NOMO-1 treated with dmso at 0.1 percent for 144 hours (cell line): ENCODE measurements around the gene MST1R.
"Not testable (repeated sequence)": the region's sequence is repeated elsewhere in the genome, so short reads cannot be mapped to it uniquely, and the experiment has no call there.

Experiments used
- DNase-seq: peaks from one replicate; lab custom pipeline; 2025; ENCODE audit not compliant: unreplicated experiment; lab: John Stamatoyannopoulos, UW

The MST1R gene

DNA sequence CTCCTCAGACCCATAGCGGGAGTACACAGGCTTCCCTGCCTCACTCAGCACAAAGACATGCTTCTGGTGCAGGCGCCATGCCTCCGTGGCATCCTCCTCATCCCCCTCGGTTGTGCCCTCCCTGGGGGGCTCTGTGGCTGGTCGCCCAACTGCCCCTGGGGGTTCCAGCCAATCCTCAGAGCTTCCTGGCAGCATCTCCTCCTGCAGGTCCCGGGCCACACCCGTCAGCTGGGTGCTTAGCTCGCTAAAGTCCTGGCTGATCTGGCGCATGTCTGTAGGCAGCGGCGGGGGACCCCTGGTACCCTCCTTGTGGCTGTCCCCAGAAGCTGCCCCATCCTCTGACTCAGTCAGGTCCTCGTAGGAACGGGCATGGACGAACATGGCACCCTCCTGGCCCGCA lies 7.9 kb upstream of the MST1R start:
- no peak for DNase-seq

DNA sequence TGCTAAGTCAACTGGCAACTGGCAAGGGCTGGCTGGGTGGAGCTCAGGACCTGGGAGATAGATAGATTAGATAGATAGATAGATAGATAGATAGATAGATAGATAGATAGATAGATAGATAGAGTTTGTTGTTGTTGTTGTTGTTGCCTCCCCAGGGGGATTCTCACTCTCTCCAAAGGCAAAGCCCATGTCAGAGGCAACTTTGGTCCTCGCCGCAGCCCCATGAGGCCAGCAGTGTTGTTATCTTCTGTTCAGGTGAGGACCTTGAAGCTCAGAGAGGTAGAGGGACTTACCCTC lies 7.4 kb upstream of the MST1R start:
- DNase-seq: no peak

DNA sequence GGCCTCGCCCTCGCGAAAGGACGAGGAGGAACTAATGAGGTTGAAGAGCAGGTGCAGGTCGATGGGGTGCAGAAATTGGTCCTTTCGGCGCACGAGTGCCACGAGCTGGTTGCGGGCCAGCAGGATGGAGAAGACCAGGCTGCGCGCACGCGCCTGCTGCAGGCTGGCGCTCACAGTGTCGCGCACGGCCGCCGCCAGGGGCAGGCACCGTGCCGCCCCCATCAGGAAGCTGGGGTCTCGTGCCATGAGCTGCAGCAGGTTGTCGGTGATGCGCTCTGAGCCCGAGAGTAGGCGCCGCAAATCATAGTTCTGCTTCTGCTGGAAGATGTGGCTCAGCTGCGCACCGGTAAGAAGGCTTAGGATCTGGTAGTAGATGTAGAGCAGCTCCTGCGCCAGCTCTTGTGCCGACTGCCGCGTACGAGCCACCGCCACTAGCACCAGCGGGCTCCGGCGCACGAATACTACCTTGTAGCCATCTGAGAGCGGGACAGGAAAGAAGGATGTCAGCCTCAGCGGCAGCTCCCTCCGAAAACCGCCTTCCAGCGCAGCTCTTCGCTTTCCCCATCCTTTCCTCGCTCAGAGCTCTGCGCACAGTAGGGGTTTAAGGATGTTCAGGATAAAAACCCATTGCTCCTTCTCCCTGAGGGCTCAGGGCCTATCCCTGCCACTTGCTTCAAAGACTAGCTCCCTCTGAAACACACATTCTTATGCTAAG lies 6.9 kb upstream of the MST1R start:
- DNase-seq: no peak

DNA sequence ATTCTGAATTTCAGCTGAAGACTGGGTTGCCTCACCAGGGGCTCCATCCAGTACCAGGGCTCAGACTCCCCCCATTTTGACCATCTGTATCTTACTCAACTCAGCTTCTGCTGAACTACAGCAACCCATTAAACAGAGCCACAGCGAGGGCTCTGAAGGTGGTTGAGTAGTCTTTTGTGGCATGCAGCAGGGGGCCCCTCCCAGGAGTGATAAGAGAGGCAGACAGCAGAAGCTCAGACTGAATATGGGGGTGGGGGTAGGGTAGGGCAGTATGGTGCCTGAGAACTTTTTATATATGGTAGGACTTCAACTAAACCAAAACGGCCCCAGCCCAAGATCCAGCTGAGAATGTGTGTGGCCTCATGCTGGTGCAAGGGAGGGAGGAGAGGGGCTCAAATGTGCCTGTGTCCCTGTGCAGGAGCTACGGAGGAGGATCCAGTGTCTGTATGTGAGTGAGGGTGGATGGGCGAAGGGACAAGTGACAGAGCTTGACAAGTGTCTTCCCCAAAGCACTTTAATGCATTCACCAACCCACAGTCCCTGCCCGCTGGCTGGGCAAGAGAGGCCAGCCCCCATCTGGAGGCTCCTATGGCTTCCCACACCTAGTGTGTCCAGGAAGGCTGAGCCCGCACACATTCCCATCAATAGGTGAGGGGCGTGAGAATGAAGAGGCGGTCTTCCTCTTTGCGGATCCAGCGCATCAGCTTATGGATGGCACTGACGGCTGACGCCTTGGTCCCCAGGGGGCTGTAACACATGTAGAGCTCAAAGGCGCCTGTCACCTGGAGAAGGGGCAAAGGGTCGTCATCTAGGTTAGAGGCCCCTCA lies 4.9 kb upstream of the MST1R start:
- DNase-seq: no peak

DNA sequence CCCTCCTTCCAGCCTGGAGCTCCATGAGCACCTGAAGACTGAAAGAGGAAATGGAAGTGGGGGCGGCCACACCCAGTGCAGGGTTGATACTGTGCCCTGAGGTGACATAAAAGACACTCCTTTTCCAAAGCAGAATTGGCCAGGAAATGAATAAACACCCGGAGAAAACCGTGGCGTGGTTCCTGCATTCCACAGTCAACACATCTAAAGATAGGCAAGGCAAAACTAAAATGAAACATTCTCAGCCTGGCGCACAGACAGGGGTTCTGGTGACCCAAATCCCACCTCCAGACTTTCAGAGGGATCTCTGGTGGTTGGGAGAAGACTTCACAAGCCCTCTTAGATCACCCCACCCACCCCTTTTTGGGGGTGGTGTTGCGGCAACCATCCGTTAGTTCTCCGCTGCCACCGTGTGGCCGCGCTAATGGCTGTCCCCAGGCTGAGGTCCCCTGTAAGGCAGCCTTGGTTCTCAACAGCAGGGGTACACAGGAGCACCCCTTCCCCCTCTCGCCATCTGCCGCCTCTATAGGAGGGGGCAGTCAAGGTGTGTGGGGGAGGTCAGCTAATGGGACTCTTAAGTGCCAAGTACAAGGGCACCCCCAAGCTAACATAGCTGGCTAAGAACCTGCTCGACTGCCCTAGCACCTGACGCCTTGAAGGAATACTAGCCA lies 2.5 kb upstream of the MST1R start:
- no peak for DNase-seq

DNA sequence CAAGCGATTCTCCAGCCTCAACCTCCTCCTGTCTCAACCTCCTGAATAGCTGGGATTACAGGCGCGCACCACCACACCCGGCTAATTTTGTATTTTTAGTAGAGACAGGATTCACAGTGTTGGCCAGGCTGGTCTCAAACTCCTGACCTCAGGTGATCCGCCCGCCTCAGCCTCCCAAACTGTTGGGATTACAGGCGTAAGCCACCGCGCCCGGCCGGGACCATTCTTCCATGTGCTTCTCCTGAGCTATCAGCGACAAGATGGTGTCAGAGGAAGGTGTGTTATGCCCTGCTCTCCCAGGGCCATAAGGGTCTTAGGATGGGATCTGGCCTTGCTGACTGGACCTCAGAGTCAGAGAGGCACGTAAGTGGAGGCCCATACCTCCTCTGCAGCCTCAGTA lies 775 bp upstream of the MST1R start:
- DNase-seq: not testable (repeated sequence)

DNA sequence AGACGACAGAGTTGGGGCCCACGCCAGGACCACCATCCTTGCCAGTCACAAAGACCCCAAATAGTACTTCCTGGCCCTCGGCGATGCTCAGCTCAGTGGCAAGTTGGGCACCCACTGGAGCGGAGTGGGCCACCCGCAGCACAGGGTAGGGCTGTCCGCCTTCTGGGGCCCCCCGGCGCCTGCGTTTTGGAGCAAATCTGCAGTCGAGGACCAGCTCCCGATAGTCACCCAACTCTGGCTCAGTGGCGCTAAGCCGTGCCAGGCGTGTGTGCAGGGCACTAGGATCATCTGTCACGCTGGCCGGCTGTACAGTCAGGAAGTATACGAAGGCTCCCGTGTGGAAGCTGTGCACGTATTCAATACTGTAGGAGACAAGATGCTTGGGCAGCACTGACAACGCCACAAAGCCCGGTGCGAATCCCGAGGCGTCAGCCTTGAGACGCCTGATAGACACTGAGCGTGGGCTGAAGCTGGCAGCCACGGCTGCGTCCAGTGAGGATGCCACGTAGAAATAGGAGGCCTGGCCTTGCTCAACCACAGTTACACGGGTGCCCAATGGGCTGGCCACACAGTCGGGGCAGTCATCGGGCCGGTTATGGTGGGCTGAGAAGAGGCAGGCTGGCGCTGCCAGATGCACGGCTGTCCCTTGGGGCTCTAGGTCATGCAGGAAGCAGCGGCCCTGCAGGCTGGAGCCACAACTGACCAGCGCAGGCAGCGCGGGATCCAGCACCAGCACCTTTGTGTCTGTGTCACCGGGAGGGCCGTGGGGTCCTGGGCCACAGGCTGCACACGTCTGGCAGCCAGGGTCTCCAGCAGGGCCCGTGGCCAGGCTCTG lies 945 bp downstream of the MST1R start:
- DNase-seq: no peak

DNA sequence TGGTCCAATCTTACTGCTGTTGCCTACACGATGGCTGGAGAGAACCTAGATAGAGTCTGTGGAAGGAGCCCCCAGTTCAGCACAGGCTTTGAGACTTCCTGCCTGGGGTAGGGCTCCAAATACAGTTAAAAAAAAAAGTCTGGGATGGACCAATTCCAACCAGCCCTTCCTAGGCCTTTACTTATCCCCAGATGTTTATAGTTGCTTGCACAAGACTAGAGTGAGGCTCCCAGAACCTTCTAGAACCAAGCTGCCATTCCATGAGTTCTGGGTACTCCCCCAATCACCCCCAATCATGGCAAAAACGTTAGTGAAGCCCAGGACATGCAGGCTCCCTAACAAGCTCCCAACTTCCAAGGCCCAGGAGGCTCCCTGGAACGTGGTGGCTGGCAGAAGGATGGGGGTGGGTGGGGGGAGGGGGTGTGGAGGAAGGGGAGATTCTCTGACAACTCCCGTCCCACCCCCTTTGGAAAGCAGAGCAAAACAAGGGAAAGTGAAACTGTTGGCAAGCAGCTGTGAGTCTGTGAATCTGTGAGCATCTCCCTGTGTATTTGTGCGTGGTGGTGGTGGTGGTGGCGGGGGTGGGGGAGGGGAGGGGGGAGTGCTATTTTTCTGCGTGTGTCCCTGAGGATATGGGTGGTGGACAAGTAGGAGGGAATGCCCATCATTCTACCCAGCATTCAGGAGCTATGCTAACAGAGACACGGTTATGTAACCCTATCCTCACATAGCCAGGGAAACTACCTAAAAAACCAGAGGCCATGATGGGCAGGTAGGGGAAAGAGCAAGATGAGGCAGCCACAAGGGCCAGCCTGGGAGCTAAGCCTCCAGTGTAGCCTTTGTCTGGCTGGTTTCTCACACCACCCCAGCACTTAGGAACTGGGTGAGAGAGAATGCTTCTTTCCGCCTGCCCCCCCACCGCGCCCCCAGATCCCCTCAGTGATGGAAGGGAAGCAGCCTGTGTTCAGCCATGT lies 2.0 kb downstream of the MST1R start:
- DNase-seq: no peak

DNA sequence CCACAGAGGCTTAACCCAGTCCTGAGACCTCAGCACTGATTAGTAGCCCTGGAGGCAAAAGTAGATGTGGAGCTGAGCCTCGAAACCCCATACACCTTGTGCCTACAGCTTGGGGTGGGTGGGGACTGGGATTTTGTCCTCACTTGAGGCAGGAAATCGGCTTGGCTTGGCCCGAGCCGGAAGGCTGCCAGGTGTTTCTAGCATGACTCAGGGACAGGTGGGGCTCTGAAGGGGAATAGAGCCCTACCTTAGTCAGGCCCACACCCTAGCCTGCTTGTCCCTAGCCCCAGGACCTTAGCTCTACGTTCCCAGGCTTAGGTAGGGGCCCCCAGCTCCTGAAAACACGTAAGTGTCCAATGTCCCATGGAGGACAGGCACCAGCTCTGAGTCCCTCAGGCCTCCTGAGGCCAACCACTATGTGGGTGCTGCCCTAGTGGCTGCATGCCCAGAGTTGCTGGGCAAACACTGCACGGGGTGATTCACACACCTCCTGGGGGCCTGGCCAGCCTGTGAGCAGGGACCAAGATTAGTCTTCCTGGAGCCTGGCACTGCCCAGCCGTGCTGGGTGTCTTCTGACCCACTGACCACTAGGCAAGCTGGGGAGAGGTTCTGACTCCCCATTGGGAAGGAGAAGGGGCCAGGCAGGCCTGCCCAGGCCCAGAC lies 3.1 kb downstream of the MST1R start:
- DNase-seq: no peak

DNA sequence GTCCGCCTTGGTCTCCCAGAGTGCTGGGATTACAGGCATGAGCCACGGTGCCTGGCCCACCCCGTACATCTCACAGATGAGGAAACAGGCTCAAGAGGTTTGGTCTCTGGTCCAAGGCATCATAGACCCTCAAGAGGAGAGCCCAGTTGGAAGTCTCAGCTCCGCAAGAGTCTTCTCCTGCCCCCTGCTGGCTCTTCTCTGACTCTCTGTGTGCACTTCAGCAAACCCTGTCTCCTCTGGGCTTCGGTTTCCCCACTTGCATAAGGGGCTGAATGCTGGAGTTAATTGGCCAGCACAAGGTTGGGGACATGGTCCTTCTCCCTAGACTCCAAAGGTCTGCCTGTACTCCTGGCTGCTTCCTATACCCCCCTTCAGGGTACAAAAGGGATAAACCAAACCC lies 3.9 kb downstream of the MST1R start:
- no peak for DNase-seq

DNA sequence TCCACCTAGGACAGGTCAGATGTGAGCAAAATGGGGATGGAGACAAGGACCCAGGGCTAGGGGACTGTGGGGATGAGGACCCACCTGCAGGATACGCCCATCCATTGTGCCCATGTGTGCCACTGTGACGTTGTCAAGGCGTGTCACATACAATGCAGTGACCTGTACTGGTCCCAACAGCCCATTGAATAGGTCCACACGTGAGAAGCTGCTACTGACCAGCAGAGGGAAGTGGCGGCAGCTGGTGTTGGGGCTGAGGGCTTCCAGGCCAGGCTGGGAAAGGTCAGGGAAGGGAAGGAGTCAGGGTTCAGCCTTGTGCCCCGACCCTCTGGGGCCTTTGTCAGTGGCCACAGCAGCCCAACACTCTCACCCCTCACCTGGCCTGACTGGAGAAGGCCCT lies 4.7 kb downstream of the MST1R start:
- no peak for DNase-seq

DNA sequence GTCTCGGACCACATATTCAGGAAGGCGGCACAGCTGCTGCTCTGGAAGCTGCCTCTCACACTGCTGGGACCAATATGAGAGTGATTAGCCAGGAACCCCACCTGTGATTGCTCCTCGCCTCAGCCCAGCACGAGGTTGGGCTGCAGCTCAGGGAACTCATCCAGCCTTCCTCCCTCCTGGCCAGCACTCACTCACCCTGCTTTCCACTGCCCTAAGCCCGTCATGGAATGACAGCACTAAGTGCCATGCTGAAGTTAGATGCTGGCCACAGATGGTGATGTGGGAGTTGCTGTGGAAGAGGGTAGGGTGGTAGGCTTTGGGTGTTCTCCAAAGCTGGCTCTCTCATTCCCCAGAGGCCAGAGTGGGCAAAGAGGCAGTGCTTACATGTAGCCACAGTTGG lies 7.3 kb downstream of the MST1R start:
- DNase-seq: no peak

DNA sequence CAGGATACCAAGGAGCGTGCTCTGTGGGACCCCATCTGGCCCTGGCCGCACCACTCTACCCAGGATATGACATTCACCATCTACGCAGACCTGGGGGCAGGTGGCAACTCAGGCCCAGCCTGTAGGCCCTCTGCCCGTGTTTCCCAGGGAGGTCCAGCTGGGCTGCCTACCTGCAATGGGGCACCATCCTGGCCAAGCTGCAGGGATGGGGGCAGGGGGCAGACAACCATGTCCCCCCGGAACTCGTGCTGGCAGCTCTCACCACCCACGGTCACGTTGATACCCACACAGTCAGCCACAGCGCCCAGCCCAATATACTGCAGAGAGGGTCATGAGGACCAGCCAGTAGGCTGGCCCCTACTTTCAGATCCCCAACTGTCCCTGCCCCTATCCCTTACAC lies 7.9 kb downstream of the MST1R start:
- DNase-seq: no peak

DNA sequence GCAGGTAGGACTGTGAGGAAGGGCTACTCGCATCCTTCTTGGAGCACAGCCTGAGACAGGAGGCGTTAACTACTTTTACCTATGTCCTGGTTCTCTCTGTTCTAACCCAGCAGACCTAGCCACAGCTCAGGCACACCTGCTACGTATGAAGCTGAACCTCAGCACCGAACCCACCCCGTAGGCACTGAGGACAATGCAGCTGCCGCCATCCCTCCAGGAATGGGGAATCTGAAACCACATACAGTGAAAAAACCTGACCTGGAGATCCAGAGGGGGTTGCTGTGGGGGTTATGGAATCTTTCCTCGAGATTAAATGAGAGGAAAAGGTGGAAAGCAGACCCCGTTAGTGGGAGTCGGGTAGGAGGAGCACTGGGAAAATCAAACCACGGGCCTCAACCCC lies 14.4 kb downstream of the MST1R start:
- no peak for DNase-seq

DNA sequence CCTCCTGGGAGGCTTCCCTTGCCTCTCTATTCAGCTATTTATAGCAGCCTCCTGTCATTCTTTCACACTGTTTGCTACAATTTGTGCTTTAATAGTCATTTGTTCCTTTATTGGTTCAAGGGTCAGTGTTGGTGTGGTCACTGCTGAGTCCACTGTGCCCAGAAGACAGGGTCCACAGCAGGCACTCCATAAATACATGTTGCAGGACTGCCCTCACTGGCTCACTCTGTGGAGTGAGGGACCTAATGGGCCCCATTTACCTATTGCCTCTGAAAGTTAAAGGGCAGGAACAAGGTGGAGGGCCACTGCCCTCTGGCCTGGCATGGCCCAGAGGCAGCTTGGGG lies 16.8 kb downstream of the MST1R start:
- DNase-seq: no peak

DNA sequence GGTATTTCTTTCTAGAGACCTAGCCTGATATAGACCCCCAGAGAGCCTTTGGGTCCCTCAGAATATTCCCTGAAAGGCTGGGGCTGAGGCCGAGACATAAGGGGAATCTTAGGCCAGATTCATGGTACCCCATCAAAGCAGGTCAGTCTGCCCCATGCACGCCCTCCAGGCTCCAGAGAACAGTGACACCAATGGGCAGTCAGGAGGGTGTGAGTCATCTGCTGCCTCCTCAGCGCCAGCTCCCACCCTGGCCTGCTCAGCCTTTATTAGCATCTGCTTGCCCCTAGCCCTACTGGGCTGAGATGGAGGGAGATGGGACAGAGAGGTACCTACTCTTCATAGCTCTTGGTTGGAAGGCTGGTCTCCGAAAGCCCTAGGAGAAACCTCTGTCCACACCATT lies 19.7 kb downstream of the MST1R start:
- DNase-seq: no peak

DNA sequence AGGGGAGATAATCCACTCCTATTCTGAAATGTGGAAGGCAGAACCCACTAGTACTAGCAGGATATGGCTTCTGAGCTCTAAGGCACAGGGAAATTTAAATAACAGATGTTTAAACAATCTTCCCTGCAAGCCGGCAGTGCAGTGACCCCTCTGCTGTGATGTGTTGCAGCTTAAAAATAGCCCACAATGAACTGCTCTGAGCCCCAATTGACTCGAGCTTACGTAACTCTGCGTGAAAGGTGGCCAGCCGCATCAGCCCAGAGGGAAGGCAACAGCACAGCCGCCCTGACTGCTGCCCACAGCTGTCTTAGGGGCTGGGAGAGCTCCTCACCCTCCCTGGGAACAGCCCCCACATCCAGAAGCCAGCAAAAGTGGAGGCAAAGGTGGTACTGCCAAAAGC lies 21.5 kb downstream of the MST1R start:
- peak; percentile 59 for DNase-seq

DNA sequence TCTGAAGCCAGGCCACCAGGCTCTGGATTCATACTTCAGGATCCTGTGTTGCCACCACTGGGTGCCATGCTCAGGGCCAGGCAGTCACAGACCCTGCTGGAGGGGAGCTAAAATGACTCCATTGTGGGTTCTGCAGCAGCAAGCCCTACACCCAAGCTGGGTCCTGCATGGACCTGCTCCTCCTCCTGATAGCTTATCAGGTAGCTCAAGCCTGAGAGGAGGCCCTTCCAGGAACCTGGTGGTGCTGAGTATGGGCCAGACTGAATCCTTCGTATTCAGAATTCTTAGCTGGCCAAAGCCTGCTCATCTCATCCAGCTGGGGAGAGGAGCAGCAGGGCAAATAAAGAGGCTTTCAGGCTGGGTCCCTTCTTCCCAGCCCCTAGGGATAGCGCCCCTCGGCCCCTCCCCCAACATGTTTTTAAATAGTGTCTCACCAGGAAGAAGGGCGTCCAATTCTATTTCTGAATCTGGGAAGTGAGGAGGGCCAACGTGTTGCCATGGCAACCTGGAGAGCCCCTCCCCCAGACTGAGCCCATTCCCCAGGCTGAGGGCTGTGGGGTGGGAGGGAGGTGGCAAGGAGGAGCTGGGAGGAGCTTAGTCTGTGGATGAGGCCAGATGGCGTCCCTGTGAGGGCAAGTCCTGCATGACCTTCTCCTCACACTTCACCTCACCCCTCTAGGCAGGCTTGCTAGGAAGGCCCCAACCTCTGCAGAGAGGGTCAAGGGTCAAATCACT lies 22.9 kb downstream of the MST1R start:
- DNase-seq: no peak

DNA sequence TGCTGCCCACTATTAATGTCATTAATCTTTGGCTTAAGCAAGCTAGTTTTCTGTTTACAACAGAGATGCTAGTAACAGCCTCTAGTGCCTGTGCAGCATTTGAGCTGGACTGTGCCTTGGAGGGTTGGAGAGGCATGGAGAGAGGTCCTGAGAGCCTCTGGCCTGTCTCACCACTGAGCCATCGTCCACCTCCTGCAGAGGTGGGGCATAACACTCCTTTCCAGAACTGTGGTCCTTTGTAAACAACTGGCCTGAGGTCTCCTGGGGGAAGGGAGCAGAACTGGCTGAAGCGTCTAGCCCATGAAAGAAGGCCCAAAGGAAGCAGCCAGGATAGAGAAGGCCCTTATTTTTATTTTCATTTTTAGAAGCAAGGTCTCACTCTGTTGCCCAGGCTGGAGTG lies 24.0 kb downstream of the MST1R start:
- no peak for DNase-seq
